ENCODE results near the gene NUDT10. TPM values are rescaled to one million over a fixed set of nuclear protein-coding genes. Genes with fewer than 3 reads are reported as not detected.

Gene NUDT10
- polyA plus RNA-seq, 4 donors = 1.3 to 1.5 (median 1.4) TPM; not detected in 1

GRCh38 chrX:51376672-51377071 lies 44.0 kb downstream of the NUDT10 start:
- Histone ChIP-seq H3K9me3 (ENCODE audit: control insufficient read depth in 2 of 2, insufficient read depth in 1 of 2, low read depth in 1 of 2, low read length in 1 of 2) (no peaks in the 10 kb centered on the region), H3K4me3 (ENCODE audit: low read depth in 1 of 3, low read length in 3 of 3) (no peak overlapping the region), H3K27me3 (ENCODE audit: control insufficient read depth in 3 of 3, insufficient read depth in 3 of 3, low read length in 3 of 3) (no peaks in the 10 kb centered on the region), H3K36me3 (ENCODE audit: control insufficient read depth in 3 of 3, insufficient read depth in 2 of 3, low read depth in 1 of 3, low read length in 3 of 3) (no peaks in the 10 kb centered on the region), H3K27ac (ENCODE audit: low read depth in 1 of 3, low read length in 2 of 3) (no peak overlapping the region), H3K4me1 (ENCODE audit: control insufficient read depth in 3 of 3, insufficient read depth in 2 of 3, low read depth in 1 of 3, low read length in 2 of 3) (no peaks in the 10 kb centered on the region)
- DNase-seq (no peak), FAIRE-seq (no peak)
- WGBS, 3 donors = 65 to 81% (median 70%) methylated on average over 2 of the region's 2 CpGs

Other genes with a start within 250 kb of the NUDT10 start
- gene NUDT11, start 163.8 kb downstream of the NUDT10 start, polyA plus RNA-seq = 10 to 100 TPM in 1 of 4 donors, 1 to 10 TPM in 3; 1.5 to 19.9 (median 4.5) TPM